Endothelial cell of umbilical vein (primary cell): Measurements from ENCODE around the gene HNRNPDL.

ENCODE experiments used
- EZH2 ChIP-seq: IDR thresholded peaks from 2 replicates; pipeline ENCODE4 v1.6.1; 2012; ENCODE audit warnings: borderline replicate concordance, low read depth, mild to moderate bottlenecking, moderate library complexity, low read length, inconsistent platforms; ENCODE audit not compliant: severe bottlenecking
- POLR2A ChIP-seq: IDR thresholded peaks from 2 replicates; pipeline ENCODE4 v1.6.1; 2012; ENCODE audit warnings: low read depth, mild to moderate bottlenecking, control low read depth, low read length
- TF ChIP-seq, protein P1 (sequence below), 2 donors: IDR thresholded peaks; 1 replicate in 1 of 2; 2 replicates in 1 of 2; pipeline ENCODE4 v1.5.1; 2011; ENCODE audit warnings: low read length in 2 of 2, mild to moderate bottlenecking in 2 of 2, moderate library complexity in 2 of 2, control low read depth in 1 of 2, inconsistent platforms in 1 of 2, low read depth in 1 of 2; ENCODE audit not compliant: insufficient read depth in 1 of 2; ENCODE audit errors: extremely low read depth in 1 of 2
- TF ChIP-seq, protein P2 (sequence below): IDR thresholded peaks from 2 replicates; pipeline ENCODE4 v1.6.1; 2011; ENCODE audit not compliant: insufficient read depth, insufficient read length

DNA sequence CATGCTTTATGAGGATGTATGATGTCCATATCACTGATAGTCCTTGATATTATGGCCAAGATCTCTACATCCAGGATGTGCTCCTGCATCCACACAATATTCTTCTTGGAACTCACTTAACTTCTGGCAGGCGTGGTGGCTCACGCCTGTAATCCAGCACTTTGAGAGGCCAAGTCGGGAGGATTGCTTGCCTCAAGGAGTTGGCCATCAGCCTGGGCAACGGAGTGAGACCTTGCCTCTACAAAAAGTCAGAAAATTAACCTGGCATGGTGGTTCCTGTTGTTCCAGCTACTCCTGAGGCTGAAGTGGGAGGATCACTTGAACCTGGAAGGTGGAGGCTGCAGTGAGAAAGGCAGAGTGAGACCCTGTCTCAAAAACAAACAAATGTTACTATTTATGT is 54.2 kb downstream of the HNRNPDL start:
- TF ChIP-seq, protein P1, sequence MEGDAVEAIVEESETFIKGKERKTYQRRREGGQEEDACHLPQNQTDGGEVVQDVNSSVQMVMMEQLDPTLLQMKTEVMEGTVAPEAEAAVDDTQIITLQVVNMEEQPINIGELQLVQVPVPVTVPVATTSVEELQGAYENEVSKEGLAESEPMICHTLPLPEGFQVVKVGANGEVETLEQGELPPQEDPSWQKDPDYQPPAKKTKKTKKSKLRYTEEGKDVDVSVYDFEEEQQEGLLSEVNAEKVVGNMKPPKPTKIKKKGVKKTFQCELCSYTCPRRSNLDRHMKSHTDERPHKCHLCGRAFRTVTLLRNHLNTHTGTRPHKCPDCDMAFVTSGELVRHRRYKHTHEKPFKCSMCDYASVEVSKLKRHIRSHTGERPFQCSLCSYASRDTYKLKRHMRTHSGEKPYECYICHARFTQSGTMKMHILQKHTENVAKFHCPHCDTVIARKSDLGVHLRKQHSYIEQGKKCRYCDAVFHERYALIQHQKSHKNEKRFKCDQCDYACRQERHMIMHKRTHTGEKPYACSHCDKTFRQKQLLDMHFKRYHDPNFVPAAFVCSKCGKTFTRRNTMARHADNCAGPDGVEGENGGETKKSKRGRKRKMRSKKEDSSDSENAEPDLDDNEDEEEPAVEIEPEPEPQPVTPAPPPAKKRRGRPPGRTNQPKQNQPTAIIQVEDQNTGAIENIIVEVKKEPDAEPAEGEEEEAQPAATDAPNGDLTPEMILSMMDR (IDR thresholded peaks at IDR 0.05; ENCODE audit: extremely low read depth in 1 of 2, insufficient read depth in 1 of 2, low read depth in 1 of 2, low read length in 2 of 2) = no peak
- TF ChIP-seq POLR2A (no peak), EZH2 (no peak)
- TF ChIP-seq, protein P2, sequence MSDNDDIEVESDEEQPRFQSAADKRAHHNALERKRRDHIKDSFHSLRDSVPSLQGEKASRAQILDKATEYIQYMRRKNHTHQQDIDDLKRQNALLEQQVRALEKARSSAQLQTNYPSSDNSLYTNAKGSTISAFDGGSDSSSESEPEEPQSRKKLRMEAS = no peak
